ENCODE results near the gene SPTB.

SPTB gene

GRCh38 chr14:64729386-64730060 lies 150.2 kb downstream of the SPTB start:
- CTCF ChIA-PET, result no interaction called here
- TF ChIP-seq FOXM1 (IDR thresholded peaks at IDR 0.05; ENCODE audit: borderline replicate concordance) (no peak), HDGF (IDR thresholded peaks at IDR 0.05; ENCODE audit: borderline replicate concordance) (no peak), ARNT (IDR thresholded peaks at IDR 0.05) (no peak), NFRKB (IDR thresholded peaks at IDR 0.05) (no peak), ELF4 (IDR thresholded peaks at IDR 0.05) (no peak), LEF1 (IDR thresholded peaks at IDR 0.05; ENCODE audit: borderline replicate concordance) (no peak), ZNF384 (IDR thresholded peaks at IDR 0.05) (no peak), BHLHE40 (IDR thresholded peaks at IDR 0.05; ENCODE audit: borderline replicate concordance) (no peak), FOXK2 (IDR thresholded peaks at IDR 0.05) (no peak), L3MBTL2 (conservative IDR thresholded peaks at IDR 0.05) (no peak), TARDBP (IDR thresholded peaks at IDR 0.05) (no peak)
- DNase-seq (ENCODE audit: extremely low spot score), result no peak
- POLR2A ChIA-PET, result no interaction called here

- POLR2A ChIA-PET, result no interaction called here
- TF ChIP-seq LEF1 (IDR thresholded peaks at IDR 0.05; ENCODE audit: borderline replicate concordance), result no peak
- no peak for TF ChIP-seq PKNOX1 (IDR thresholded peaks at IDR 0.05)
- DNase-seq (ENCODE audit: extremely low spot score), result no peak
- CTCF ChIA-PET, result no interaction called here
Observed at GRCh38 chr14:64728856-64729255, 150.9 kb downstream of the SPTB start.

- ChIA-PET CTCF (no interaction called here), POLR2A (interaction anchor here (1.7 kb wide), 1 partner anchor 23 kb away, joined by 5 read pairs; the partner anchor contains the start of gene PLEKHG3)
- DNase-seq (ENCODE audit: extremely low spot score), result no peak
Observed at GRCh38 chr14:64728106-64728505, 151.6 kb downstream of the SPTB start.

GRCh38 chr14:64727551-64728071 lies 152.1 kb downstream of the SPTB start:
- no peak for DNase-seq (ENCODE audit: extremely low spot score)
- ChIA-PET POLR2A (interaction anchor here (1.7 kb wide), 1 partner anchor 23 kb away, joined by 5 read pairs; the partner anchor contains the start of gene PLEKHG3), CTCF (no interaction called here)
- TF ChIP-seq FOXA1 (IDR thresholded peaks at IDR 0.05) (no peak), SUZ12 (IDR thresholded peaks at IDR 0.05) (no peak), BHLHE40 (IDR thresholded peaks at IDR 0.05; ENCODE audit: borderline replicate concordance) (no peak), CTBP1 (IDR thresholded peaks at IDR 0.05; ENCODE audit: borderline replicate concordance) (no peak), HDGF (IDR thresholded peaks at IDR 0.05; ENCODE audit: borderline replicate concordance) (no peak), TARDBP (IDR thresholded peaks at IDR 0.05) (no peak), FOXM1 (IDR thresholded peaks at IDR 0.05; ENCODE audit: borderline replicate concordance) (no peak), ZNF384 (IDR thresholded peaks at IDR 0.05) (no peak), ARNT (IDR thresholded peaks at IDR 0.05) (no peak), ELF4 (IDR thresholded peaks at IDR 0.05) (no peak), PKNOX1 (IDR thresholded peaks at IDR 0.05) (no peak)

More at GRCh38 chr14:64728106-64728505, 151.6 kb downstream of the SPTB start:
- no peak for TF ChIP-seq CTBP1 (IDR thresholded peaks at IDR 0.05; ENCODE audit: borderline replicate concordance)
- no peak for TF ChIP-seq ZNF384 (IDR thresholded peaks at IDR 0.05)
- TF ChIP-seq BHLHE40 (IDR thresholded peaks at IDR 0.05; ENCODE audit: borderline replicate concordance), result no peak
- TF ChIP-seq ELF4 (IDR thresholded peaks at IDR 0.05), result no peak
- no peak for TF ChIP-seq PKNOX1 (IDR thresholded peaks at IDR 0.05)
- TF ChIP-seq ARNT (IDR thresholded peaks at IDR 0.05), result no peak
- TF ChIP-seq L3MBTL2 (conservative IDR thresholded peaks at IDR 0.05), result no peak
- TF ChIP-seq NFRKB (IDR thresholded peaks at IDR 0.05), result no peak
- TF ChIP-seq LEF1 (IDR thresholded peaks at IDR 0.05; ENCODE audit: borderline replicate concordance), result no peak
- no peak for TF ChIP-seq FOXK2 (IDR thresholded peaks at IDR 0.05)
- no peak for TF ChIP-seq TARDBP (IDR thresholded peaks at IDR 0.05)
- TF ChIP-seq SP1 (IDR thresholded peaks at IDR 0.05), result no peak
- TF ChIP-seq FOXA1 (IDR thresholded peaks at IDR 0.05), result no peak
- no peak for TF ChIP-seq HDGF (IDR thresholded peaks at IDR 0.05; ENCODE audit: borderline replicate concordance)
- no peak for TF ChIP-seq FOXM1 (IDR thresholded peaks at IDR 0.05; ENCODE audit: borderline replicate concordance)
- no peak for TF ChIP-seq SUZ12 (IDR thresholded peaks at IDR 0.05)

- ChIA-PET POLR2A (interaction anchor here (1.7 kb wide), 1 partner anchor 22 kb away, joined by 5 read pairs; the partner anchor contains the start of gene PLEKHG3), CTCF (no interaction called here)
- no peak for TF ChIP-seq PKNOX1 (IDR thresholded peaks at IDR 0.05)
- TF ChIP-seq CTBP1 (IDR thresholded peaks at IDR 0.05; ENCODE audit: borderline replicate concordance), result no peak
- no peak for TF ChIP-seq HDGF (IDR thresholded peaks at IDR 0.05; ENCODE audit: borderline replicate concordance)
- TF ChIP-seq ELF4 (IDR thresholded peaks at IDR 0.05), result no peak
- TF ChIP-seq NFRKB (IDR thresholded peaks at IDR 0.05), result no peak
- TF ChIP-seq ZNF384 (IDR thresholded peaks at IDR 0.05), result no peak
- no peak for TF ChIP-seq L3MBTL2 (conservative IDR thresholded peaks at IDR 0.05)
- TF ChIP-seq SUZ12 (IDR thresholded peaks at IDR 0.05), result no peak
- TF ChIP-seq FOXK2 (IDR thresholded peaks at IDR 0.05), result no peak
- no peak for TF ChIP-seq TARDBP (IDR thresholded peaks at IDR 0.05)
- no peak for TF ChIP-seq FOXA1 (IDR thresholded peaks at IDR 0.05)
- TF ChIP-seq SP1 (IDR thresholded peaks at IDR 0.05), result no peak
- TF ChIP-seq ARNT (IDR thresholded peaks at IDR 0.05), result no peak
- TF ChIP-seq FOXM1 (IDR thresholded peaks at IDR 0.05; ENCODE audit: borderline replicate concordance), result no peak
- TF ChIP-seq BHLHE40 (IDR thresholded peaks at IDR 0.05; ENCODE audit: borderline replicate concordance), result no peak
- no peak for TF ChIP-seq LEF1 (IDR thresholded peaks at IDR 0.05; ENCODE audit: borderline replicate concordance)
- DNase-seq (ENCODE audit: extremely low spot score), result no peak
Observed at GRCh38 chr14:64726585-64726890, 153.2 kb downstream of the SPTB start.
